DMS 273 (cell line): ENCODE data around the gene CASZ1.

Experiments
- DNase-seq: peaks from one replicate; lab custom pipeline; 2025; ENCODE audit not compliant: unreplicated experiment; lab: John Stamatoyannopoulos, UW

Gene CASZ1

GRCh38 chr1:10755970-10756521 is 40.4 kb downstream of the CASZ1 start:
- peak; percentile 93 for DNase-seq

- no peak for DNase-seq
Measured at GRCh38 chr1:10754568-10755329, 41.7 kb downstream of the CASZ1 start.

- no peak for DNase-seq
Measured at GRCh38 chr1:10753299-10753698, 43.1 kb downstream of the CASZ1 start.

GRCh38 chr1:10751561-10752085 is 44.8 kb downstream of the CASZ1 start:
- DNase-seq = no peak

- DNase-seq = no peak
Measured at GRCh38 chr1:10751160-10751559, 45.3 kb downstream of the CASZ1 start.

DNA sequence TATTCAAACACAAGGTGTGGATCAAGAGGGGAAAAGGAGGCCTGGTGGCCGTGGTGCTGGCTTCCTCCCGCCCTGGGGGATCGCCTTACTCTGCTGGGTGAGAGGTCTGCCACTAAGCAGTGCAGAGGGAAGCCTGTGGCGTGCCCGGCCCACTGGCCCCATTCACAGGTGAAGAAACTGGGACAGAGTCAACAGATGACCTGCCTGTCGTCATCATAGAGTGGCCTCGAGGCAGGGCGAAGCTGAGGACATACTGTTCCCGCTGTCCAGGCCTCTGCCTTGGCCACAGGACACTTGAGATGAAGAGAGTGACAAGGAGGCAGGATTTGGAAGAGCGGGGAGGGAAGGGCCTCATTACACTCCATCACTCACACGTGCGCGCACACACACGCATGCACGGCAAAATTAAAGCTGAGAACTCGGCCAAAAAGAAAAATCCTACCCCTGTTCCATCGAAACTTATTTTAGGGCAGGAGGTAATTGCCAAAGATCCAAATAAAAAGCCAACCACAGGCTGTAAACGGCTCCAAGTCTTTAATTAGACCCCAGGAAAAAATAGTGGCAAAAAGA is 50.5 kb downstream of the CASZ1 start:
- no peak for DNase-seq

- DNase-seq = no peak
Measured at GRCh38 chr1:10745383-10745782, 51.1 kb downstream of the CASZ1 start.

DNA sequence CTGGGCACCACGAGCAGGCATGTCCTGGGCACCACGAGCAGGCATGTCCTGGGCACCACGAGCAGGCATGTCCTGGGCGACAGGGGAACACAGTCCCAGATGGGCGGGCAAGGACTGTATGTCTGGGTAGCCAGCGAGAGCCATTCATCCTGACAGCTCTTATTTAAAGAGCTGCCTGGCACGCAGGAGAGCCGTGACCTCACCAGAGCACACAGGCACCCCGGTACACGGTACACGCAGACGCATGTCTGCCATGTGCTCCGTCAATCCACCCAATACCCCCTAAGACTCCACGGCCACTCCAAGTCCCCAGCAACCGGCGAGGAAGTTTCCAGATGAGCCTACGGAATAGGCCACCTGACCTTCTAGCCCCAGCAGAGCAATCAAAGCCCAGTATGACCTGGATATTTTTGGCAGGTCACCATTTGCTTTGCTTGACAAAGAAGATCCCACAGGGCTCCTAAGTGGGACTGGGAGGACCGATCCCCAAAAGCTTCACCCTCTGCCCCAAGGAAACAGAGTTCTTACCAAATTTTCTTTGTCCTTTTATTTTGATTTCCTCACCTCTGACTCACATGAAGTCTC is 51.7 kb downstream of the CASZ1 start:
- no peak for DNase-seq

GRCh38 chr1:10744029-10744428 is 52.4 kb downstream of the CASZ1 start:
- no peak for DNase-seq

GRCh38 chr1:10741696-10742095 is 54.8 kb downstream of the CASZ1 start:
- DNase-seq = no peak

- DNase-seq = no peak
Measured at GRCh38 chr1:10740123-10740522, 56.3 kb downstream of the CASZ1 start.

DNA sequence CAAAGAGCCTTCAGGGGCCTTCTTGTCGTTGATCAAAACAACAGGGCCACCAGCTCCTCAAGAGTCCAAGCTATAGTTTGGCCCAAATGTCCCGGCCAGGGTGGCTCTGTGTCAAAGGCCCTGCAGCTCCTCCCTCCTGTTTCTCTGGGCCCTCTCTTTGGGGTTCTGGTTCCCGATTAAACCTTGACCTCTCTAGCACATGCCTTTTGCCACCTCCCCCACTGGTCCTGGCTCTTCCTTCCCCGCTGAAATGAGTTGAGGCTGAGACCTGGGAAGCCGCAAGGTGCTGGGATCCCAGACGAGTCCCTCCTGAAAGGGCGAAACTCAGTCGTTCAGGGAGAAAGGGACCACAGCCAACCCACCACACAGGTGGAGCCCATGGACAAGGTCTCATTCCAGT is 56.9 kb downstream of the CASZ1 start:
- DNase-seq = no peak

DNA sequence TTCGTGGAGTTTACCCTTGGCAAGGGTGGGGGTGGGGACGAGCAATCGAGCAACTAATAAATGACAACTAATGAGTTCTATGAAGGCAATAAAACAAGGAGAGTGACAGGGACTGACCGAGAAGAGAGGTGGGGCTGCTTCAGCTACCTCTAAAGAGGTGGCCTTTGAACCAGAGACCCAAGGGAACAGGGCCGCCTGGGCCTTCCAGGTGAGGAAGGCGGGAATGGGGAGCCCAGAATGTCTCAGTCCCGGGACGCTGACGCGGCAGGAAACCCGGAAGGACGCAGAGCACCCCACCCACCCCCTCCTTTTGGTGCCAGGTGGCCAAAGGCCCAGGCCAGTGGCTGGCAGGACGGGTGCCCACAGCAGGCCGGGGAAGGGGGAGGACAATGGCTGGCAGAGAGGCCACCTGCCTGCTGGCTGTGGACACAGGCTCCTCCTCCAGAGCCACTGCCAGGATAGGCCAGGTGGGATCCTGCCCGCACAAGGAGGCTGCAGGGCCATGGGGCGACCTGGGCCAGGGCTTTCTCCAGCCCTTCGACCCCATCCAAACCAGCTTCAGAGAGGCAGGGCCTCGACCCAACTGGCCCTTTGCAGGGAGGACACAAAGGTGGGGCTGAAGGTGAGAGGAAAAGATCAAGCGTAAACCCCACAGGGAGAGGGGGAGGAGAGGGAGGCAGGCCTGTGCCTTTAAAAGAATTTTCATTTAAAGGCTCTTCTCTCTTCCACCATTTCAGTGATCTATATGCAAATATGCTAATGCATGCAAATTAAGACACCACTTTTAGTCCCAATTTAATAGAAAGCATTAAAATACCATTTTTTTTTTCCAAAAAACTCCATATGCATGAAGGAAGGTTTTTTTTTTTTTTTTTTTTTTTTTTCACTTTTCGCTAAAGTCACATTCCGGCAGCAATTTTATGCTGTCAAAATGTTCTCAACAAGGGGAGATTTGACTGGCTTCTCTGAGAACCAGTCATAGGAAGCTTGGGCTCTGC is 58.1 kb downstream of the CASZ1 start:
- DNase-seq = no peak

- DNase-seq = no peak
Measured at GRCh38 chr1:10737651-10738050, 58.8 kb downstream of the CASZ1 start.

GRCh38 chr1:10736634-10737586 is 59.5 kb downstream of the CASZ1 start:
- DNase-seq = no peak

DNA sequence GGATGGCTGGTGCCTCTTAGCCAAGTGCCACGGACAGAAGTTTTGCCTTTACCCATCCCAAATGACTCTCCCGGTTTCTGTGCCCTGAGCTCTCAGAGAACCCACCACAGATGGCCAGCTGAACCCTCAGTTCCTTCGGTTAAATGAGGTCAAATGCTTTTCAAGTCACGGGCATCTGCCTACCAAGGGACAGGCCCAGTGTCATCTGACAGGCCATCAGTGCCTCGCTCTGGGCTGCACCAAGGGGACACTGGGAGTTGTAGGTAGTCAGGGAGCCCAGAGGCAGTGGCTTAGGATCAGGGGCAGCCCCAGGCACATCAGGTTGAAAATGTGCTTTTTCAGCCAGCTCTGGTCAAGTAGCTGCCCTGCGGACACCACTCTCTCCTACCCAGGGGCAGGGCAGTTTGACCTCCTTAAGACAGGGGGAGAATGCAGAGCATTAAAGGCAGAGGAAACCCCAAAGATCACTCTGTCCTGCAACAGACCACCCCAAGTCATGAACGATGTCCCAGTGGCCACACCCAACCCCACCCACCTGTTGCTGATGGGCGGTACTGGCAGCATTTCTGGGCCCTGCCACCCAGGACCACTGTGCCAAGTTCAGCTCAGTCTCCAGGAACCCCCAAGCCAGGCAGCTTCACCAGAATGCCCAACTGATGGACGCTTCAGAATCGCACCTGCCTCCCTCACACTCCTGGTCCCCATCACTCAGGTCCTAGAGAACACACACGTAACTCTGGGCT is 60.7 kb downstream of the CASZ1 start:
- DNase-seq = peak; percentile 72

DNA sequence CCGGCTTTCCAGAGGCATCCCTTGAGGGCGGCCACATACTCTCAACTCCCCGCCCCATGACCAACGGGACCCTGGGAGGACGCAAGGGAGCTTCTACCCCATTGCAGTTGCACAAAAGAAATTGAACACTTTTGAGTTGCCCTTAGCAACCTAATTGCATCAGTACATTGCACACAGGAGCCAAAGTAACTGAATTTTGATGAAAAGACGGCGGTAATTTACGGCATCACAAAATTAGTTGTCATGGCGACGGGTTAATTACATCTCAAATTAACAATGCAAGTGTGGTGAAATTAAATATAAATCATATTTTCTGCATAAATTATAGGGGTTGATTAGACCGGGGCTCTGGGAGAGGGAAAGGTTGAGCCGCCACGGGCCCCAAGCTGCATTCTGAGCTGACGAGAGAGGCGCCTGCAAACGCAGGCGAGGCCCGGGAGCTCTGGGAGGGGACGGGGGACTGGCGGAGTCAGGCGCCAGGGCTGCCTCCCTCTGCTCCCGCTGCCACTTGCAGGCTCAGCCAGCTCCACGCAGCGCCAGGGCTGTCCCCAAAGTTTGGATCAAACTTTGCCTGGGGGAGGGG is 61.4 kb downstream of the CASZ1 start:
- DNase-seq = peak; percentile 72

GRCh38 chr1:10734375-10734774 is 62.1 kb downstream of the CASZ1 start:
- DNase-seq = no peak
